ENCODE results near the gene LRIT3.

- TF ChIP-seq EZH2 (IDR thresholded peaks at IDR 0.05; ENCODE audit: low read depth) (no peak), CTCF (conservative IDR thresholded peaks at IDR 0.05) (no peak)
Observed at GRCh38 chr4:109827672-109828071, 20.2 kb upstream of the LRIT3 start, which contains the start of gene RRH.

Measured in PC-9 (cell line).